Measurements from ENCODE around the gene CMC2. TPM values are rescaled to one million over a fixed set of nuclear protein-coding genes. Genes with fewer than 3 reads are reported as not detected.

The CMC2 gene
- total RNA-seq, 1 donor from 2014 or later: 46.6 TPM

GRCh38 chr16:81026429-81026828 lies 19.7 kb upstream of the CMC2 start:
- Histone ChIP-seq H3K27ac (no peak overlapping the region), H3K36me3 (peaks cover 17% of the 10 kb centered on the region), H3K9me3 (no peaks in the 10 kb centered on the region), H3K4me3 (no peak overlapping the region), H3K27me3 (ENCODE audit: low read depth) (no peaks in the 10 kb centered on the region), H3K4me1 (no peaks in the 10 kb centered on the region)
- DNase-seq (no peak), ATAC-seq (no peak)
- no peak for TF ChIP-seq CTCF (IDR thresholded peaks at IDR 0.05)
- intact Hi-C loops (cut with DNase I): no loop called here

DNA sequence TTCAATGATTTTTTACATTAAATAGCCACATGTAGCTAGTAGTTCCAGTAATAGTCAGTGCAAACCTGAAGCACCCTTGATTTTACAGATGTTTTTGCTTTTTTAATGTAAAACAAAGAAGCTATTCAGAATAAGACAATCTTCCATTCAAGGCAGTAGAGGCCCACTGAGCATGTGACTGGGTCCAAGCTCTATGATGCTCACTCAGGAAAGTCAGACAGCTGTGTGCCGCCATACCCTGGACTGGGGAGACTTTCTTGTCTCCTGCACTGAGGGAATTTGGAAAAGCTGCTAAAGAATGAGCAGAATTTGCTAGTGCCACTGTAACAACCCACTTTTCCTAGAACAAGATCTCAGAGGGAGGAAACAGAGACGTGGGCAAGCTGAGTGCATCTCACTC lies 11.8 kb upstream of the CMC2 start:
- H3K27ac ChIP-seq: no peak overlapping the region
- no peak overlapping the region for H3K4me3 ChIP-seq
- intact Hi-C loops (cut with DNase I): no loop called here
- ATAC-seq (no peak), DNase-seq (no peak)
- no peaks in the 10 kb centered on the region for H3K27me3 ChIP-seq (ENCODE audit: low read depth)
- no peaks in the 10 kb centered on the region for H3K4me1 ChIP-seq
- no peaks in the 10 kb centered on the region for H3K9me3 ChIP-seq
- peaks cover 79% of the 10 kb centered on the region for H3K36me3 ChIP-seq
- TF ChIP-seq CTCF (IDR thresholded peaks at IDR 0.05): no peak

DNA sequence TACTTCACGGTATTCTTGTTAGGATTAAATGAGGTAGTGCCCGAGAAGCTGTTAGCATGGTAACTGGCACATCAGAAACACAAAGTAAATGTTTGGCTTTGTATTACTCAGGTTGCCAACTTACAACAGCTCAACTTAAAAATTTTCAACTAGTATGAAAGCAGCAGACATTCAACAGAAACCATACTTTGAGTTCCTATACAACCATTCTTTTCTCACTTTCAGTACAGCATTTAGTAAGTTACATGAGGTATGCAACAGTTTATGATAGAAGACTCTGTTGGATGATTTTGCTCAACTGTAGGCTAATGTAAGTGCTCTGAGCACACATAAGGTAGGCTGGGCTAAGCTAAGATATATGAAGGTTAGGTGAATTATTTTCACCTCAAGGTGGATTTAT lies 8.0 kb upstream of the CMC2 start:
- no peak for TF ChIP-seq CTCF (IDR thresholded peaks at IDR 0.05)
- no peaks in the 10 kb centered on the region for H3K9me3 ChIP-seq
- H3K4me3 ChIP-seq: no peak overlapping the region
- no peaks in the 10 kb centered on the region for H3K4me1 ChIP-seq
- H3K27ac ChIP-seq: no peak overlapping the region
- intact Hi-C loops (cut with DNase I): no loop called here
- H3K27me3 ChIP-seq (ENCODE audit: low read depth): no peaks in the 10 kb centered on the region
- no peak for DNase-seq
- no peak for ATAC-seq
- peaks cover 55% of the 10 kb centered on the region for H3K36me3 ChIP-seq

- intact Hi-C loops (cut with DNase I): no loop called here
- Histone ChIP-seq H3K9me3 (no peaks in the 10 kb centered on the region), H3K36me3 (peaks cover 39% of the 10 kb centered on the region), H3K27me3 (ENCODE audit: low read depth) (no peaks in the 10 kb centered on the region), H3K27ac (no peak overlapping the region), H3K4me1 (peaks cover 2% of the 10 kb centered on the region), H3K4me3 (no peak overlapping the region)
- DNase-seq (no peak), ATAC-seq (no peak)
- TF ChIP-seq CTCF (IDR thresholded peaks at IDR 0.05): no peak
Observed at GRCh38 chr16:81012974-81013373, 6.3 kb upstream of the CMC2 start.

DNA sequence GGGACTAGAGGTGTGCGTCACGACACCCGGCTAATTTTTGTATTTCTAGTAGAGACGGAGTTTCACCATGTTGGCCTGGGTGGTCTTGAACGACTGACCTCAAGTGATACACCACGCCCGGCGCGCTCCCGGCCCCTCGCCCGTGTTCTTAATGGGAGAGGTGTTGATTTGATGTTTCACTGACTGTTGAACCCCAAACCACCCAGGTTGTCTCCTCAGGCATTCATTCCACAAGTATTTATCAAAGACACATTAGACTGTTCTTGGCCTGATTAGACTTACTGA lies 1.8 kb upstream of the CMC2 start:
- intact Hi-C loops (cut with DNase I): no loop called here
- Histone ChIP-seq H3K4me3 (peak overlapping the region; percentile 92), H3K36me3 (peaks cover 7% of the 10 kb centered on the region), H3K27ac (no peak overlapping the region), H3K27me3 (ENCODE audit: low read depth) (no peaks in the 10 kb centered on the region), H3K4me1 (peaks cover 26% of the 10 kb centered on the region), H3K9me3 (no peaks in the 10 kb centered on the region)
- no peak for TF ChIP-seq CTCF (IDR thresholded peaks at IDR 0.05)
- DNase-seq: no peak
- no peak for ATAC-seq

- no peaks in the 10 kb centered on the region for H3K9me3 ChIP-seq
- no peaks in the 10 kb centered on the region for H3K27me3 ChIP-seq (ENCODE audit: low read depth)
- H3K27ac ChIP-seq: peak overlapping the region; percentile 99
- no peaks in the 10 kb centered on the region for H3K36me3 ChIP-seq
- intact Hi-C loops (cut with DNase I): no loop called here
- peak; percentile 88 for DNase-seq
- no peak for TF ChIP-seq CTCF (IDR thresholded peaks at IDR 0.05)
- peaks cover 29% of the 10 kb centered on the region for H3K4me1 ChIP-seq
- peak; percentile 75 to 82 for ATAC-seq
- H3K4me3 ChIP-seq: peak overlapping the region; percentile 92
Observed at GRCh38 chr16:81006211-81006812, 373 bp downstream of the CMC2 start.
